SK-N-SH (cell line): Measurements from ENCODE around the gene LRRC3B. TPM values are rescaled to one million over a fixed set of nuclear protein-coding genes. Genes with fewer than 3 reads are reported as not detected.

Experiments used
- CTCF ChIA-PET: fragments of 300-600, 350-600 bp; formaldehyde crosslinking; extraction: SDS; loops from one replicate; lab custom pipeline; 2021; lab: Yijun Ruan, JAX
- POLR2A ChIA-PET: fragments of 350-600 bp; sonication (Branson Sonifier 250); formaldehyde crosslinking; extraction: SDS; loops from one replicate; lab custom pipeline; 2020; ENCODE audit warnings: antibody characterized with exemption, inconsistent platforms; lab: Yijun Ruan, JAX
- DNase-seq: peaks from one replicate; pipeline ENCODE4 v3.0.0; 2012
- H2AFZ ChIP-seq: fragments of 200-600 bp; sonication (generic); 2 replicates; pipeline ENCODE4 v1.8.1; 2016; ENCODE audit warnings: antibody characterized with exemption, mild to moderate bottlenecking, low read depth
- H3F3A ChIP-seq: fragments of 200-600 bp; sonication (generic); replicated peaks from 2 replicates; pipeline ENCODE3; 2016; ENCODE audit warnings: antibody characterized with exemption, mild to moderate bottlenecking; ENCODE audit not compliant: insufficient read depth
- H3K27ac ChIP-seq, 2 experiments: fragments of 200-500 bp in 1 of 2; fragments of 200-600 bp in 1 of 2; sonication (Bioruptor generic) in 1 of 2; sonication (generic), shearing (Covaris generic) in 1 of 2; 2 replicates each; pipeline versions ENCODE4 v1.5.1 to v1.6.1; 2014 to 2016; ENCODE audit warnings: low read depth in 2 of 2, inconsistent platforms in 1 of 2, low read length in 1 of 2, mild to moderate bottlenecking in 1 of 2, mixed read lengths in 1 of 2
- H3K27me3 ChIP-seq: fragments of 200-600 bp; sonication (generic), shearing (Covaris generic); 2 replicates; pipeline ENCODE4 v1.6.1; 2016; ENCODE audit warnings: mixed run types; ENCODE audit not compliant: insufficient read depth
- H3K36me3 ChIP-seq, 2 experiments: fragments of 200-500 bp in 1 of 2; fragments of 200-600 bp in 1 of 2; sonication (Bioruptor generic) in 1 of 2; sonication (generic) in 1 of 2; replicated peaks in 1 of 2; 2 replicates each; pipeline versions ENCODE3 to v1.5.1; 2014 to 2016; ENCODE audit warnings: low read length in 1 of 2, mild to moderate bottlenecking in 1 of 2; ENCODE audit not compliant: insufficient read depth in 2 of 2, control insufficient read depth in 1 of 2
- H3K4me1 ChIP-seq, 2 experiments: fragments of 200-500 bp in 1 of 2; fragments of 200-600 bp in 1 of 2; sonication (Bioruptor generic) in 1 of 2; sonication (generic), shearing (Covaris generic) in 1 of 2; 2 replicates each; pipeline versions ENCODE4 v1.5.1 to v1.6.1; 2014 to 2016; ENCODE audit warnings: low read depth in 1 of 2, low read length in 1 of 2, mixed run types in 1 of 2; ENCODE audit not compliant: insufficient read depth in 2 of 2, control insufficient read depth in 1 of 2
- H3K4me2 ChIP-seq: fragments of 200-600 bp; sonication (generic), shearing (Covaris generic); 2 replicates; pipeline ENCODE4 v1.6.1; 2017; ENCODE audit warnings: mixed run types
- H3K4me3 ChIP-seq, 2 experiments: fragments of 200-500 bp in 1 of 2; fragments of 200-600 bp in 1 of 2; sonication (Bioruptor generic) in 1 of 2; sonication (generic), shearing (Covaris generic) in 1 of 2; 2 replicates each; pipeline versions ENCODE4 v1.5.1 to v1.8.1; 2014 to 2016; ENCODE audit warnings: low read depth in 2 of 2, inconsistent platforms in 1 of 2, low read length in 1 of 2, mild to moderate bottlenecking in 1 of 2, mixed read lengths in 1 of 2, moderate library complexity in 1 of 2
- H3K79me2 ChIP-seq: fragments of 200-600 bp; sonication (generic); 2 replicates; pipeline ENCODE4 v1.8.1; 2017; ENCODE audit warnings: mild to moderate bottlenecking; ENCODE audit not compliant: insufficient read depth
- H3K9ac ChIP-seq: fragments of 200-600 bp; sonication (generic); 2 replicates; pipeline ENCODE4 v1.6.1; 2017; ENCODE audit warnings: mixed run types
- H3K9me2 ChIP-seq: fragments of 200-600 bp; sonication (generic); 2 replicates; pipeline ENCODE4 v1.6.1; 2017; ENCODE audit warnings: mixed run types
- H3K9me3 ChIP-seq: fragments of 200-600 bp; sonication (generic); 2 replicates; pipeline ENCODE4 v1.6.1; 2017; ENCODE audit warnings: mixed run types, mild to moderate bottlenecking, moderate library complexity
- H4K20me1 ChIP-seq: fragments of 200-600 bp; sonication (generic); 2 replicates; pipeline ENCODE4 v1.6.1; 2017; ENCODE audit warnings: mild to moderate bottlenecking, mixed run types; ENCODE audit not compliant: insufficient read depth
- FOSL2 ChIP-seq: IDR thresholded peaks from 2 replicates; pipeline ENCODE4 v1.4.0; 2012; ENCODE audit warnings: low read depth, mild to moderate bottlenecking, moderate library complexity, borderline replicate concordance
- FOXJ3 ChIP-seq: sonication (generic); formaldehyde crosslinking; IDR thresholded peaks from 2 replicates; pipeline ENCODE4 v1.5.1; 2020; ENCODE audit warnings: mild to moderate bottlenecking, missing genetic modification reagents
- FOXM1 ChIP-seq: IDR thresholded peaks from 2 replicates; pipeline ENCODE4 v1.4.0; 2012; ENCODE audit warnings: low read depth, mild to moderate bottlenecking
- GABPA ChIP-seq: IDR thresholded peaks from 2 replicates; pipeline ENCODE4 v1.4.0; 2012; ENCODE audit warnings: low read depth, mild to moderate bottlenecking
- GATA2 ChIP-seq: sonication (generic); formaldehyde crosslinking; IDR thresholded peaks from 2 replicates; pipeline ENCODE4 v1.5.0; 2020; ENCODE audit warnings: mild to moderate bottlenecking, missing genetic modification reagents
- JUND ChIP-seq: IDR thresholded peaks from 2 replicates; pipeline ENCODE4 v1.4.0; 2012
- MEF2A ChIP-seq: IDR thresholded peaks from 2 replicates; pipeline ENCODE4 v1.4.0; 2012; ENCODE audit warnings: low read depth, borderline replicate concordance
- MXI1 ChIP-seq: IDR thresholded peaks from 2 replicates; pipeline ENCODE4 v1.6.1; 2012; ENCODE audit warnings: mild to moderate bottlenecking, low read depth, low read length, improper control_type of control experiment
- POLR2AphosphoS5 ChIP-seq: IDR thresholded peaks from 2 replicates; pipeline ENCODE4 v1.6.1; 2012; ENCODE audit warnings: low read depth, low read length
- RAD21 ChIP-seq: IDR thresholded peaks from 2 replicates; pipeline ENCODE4 v1.6.1; 2012; ENCODE audit warnings: mild to moderate bottlenecking, low read length
- RCOR1 ChIP-seq: fragments of 150-350 bp; IDR thresholded peaks from 2 replicates; pipeline ENCODE4 v1.6.1; 2017; ENCODE audit warnings: antibody characterized with exemption, low read length
- RFX5 ChIP-seq: IDR thresholded peaks from 2 replicates; pipeline ENCODE4 v1.6.1; 2012; ENCODE audit warnings: mild to moderate bottlenecking, improper control_type of control experiment, low read length
- SIN3A ChIP-seq: IDR thresholded peaks from 2 replicates; pipeline ENCODE4 v1.6.1; 2012; ENCODE audit warnings: low read depth, mild to moderate bottlenecking, low read length, moderate library complexity, borderline replicate concordance
- SMC3 ChIP-seq: IDR thresholded peaks from 2 replicates; pipeline ENCODE4 v1.6.1; 2012; ENCODE audit warnings: low read depth, low read length, improper control_type of control experiment
- TEAD4 ChIP-seq: IDR thresholded peaks from 2 replicates; pipeline ENCODE4 v1.4.0; 2012; ENCODE audit warnings: mild to moderate bottlenecking, borderline replicate concordance; ENCODE audit not compliant: insufficient read depth
- YY1 ChIP-seq: IDR thresholded peaks from 2 replicates; pipeline ENCODE4 v1.4.0; 2012; ENCODE audit warnings: low read depth, mild to moderate bottlenecking
- WGBS: methylation state at CpG from one replicate; pipeline ENCODE4 v1.1.6; 2017; ENCODE audit warnings: low lambda C conversion rate; 5-methylcytosine and 5-hydroxymethylcytosine counted together
- polyA plus RNA-seq, 3 experiments: library from polyadenylated mRNA; depleted of rRNA; stranded (reverse); fragments of >200 nt; gene quantifications; 2 replicates each; pipeline ENCODE4 v1.2.3, GENCODE V29; 2012
- TF ChIP-seq, protein P1 (sequence below): fragments of 150-350 bp; IDR thresholded peaks from 2 replicates; pipeline ENCODE4 v1.6.1; 2017; ENCODE audit warnings: antibody characterized with exemption, low read length, low read depth, borderline replicate concordance
- TF ChIP-seq, protein P2 (sequence below): IDR thresholded peaks from 2 replicates; pipeline ENCODE4 v1.4.0; 2012; ENCODE audit warnings: low read depth, borderline replicate concordance
- TF ChIP-seq, protein P3 (sequence below): IDR thresholded peaks from 2 replicates; pipeline ENCODE4; 2012

The LRRC3B gene
- polyA plus RNA-seq, 1 of the 3 experiments (the other 2 are of a cell fraction): not detected

DNA sequence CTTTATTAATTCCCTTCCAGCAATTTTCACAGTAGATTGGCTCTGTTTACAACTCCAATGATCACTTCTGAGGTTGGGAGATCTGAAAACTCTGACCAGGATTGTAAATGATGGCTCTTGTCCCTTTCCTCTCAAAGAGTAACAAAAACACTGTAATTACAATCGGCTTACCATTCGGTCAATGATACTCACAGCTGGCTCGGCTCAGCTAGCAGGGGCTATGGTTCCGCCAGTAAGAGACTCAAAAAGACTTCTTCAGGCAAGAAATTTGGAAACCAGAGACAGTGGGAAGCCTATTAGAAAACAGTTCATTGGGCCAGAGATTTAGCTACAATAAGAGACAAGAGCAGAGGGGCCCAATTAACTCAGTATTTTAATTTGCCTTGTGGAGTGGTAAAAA is 96.6 kb downstream of the LRRC3B start:
- H3K36me3 ChIP-seq: no peaks in the 10 kb centered on the region
- H3K9me3 ChIP-seq: no peaks in the 10 kb centered on the region
- no peaks in the 10 kb centered on the region for H3F3A ChIP-seq
- H3K4me2 ChIP-seq: no peak overlapping the region
- no peak overlapping the region for H3K9ac ChIP-seq
- no peaks in the 10 kb centered on the region for H3K9me2 ChIP-seq
- CTCF ChIA-PET: interaction anchor here (0.6 to 2.5 kb wide), 2 partner anchors 15 to 62 kb away, joined by 3 to 8 read pairs; no protein-coding TSS in a partner anchor
- no peaks in the 10 kb centered on the region for H3K27me3 ChIP-seq
- TF ChIP-seq RAD21: no peak
- TF ChIP-seq, protein P1, sequence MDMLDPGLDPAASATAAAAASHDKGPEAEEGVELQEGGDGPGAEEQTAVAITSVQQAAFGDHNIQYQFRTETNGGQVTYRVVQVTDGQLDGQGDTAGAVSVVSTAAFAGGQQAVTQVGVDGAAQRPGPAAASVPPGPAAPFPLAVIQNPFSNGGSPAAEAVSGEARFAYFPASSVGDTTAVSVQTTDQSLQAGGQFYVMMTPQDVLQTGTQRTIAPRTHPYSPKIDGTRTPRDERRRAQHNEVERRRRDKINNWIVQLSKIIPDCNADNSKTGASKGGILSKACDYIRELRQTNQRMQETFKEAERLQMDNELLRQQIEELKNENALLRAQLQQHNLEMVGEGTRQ: no peak
- TF ChIP-seq GABPA: no peak
- no peak for TF ChIP-seq SMC3
- no peak for TF ChIP-seq FOSL2
- no peak for TF ChIP-seq FOXM1
- TF ChIP-seq POLR2AphosphoS5: no peak
- TF ChIP-seq, protein P2, sequence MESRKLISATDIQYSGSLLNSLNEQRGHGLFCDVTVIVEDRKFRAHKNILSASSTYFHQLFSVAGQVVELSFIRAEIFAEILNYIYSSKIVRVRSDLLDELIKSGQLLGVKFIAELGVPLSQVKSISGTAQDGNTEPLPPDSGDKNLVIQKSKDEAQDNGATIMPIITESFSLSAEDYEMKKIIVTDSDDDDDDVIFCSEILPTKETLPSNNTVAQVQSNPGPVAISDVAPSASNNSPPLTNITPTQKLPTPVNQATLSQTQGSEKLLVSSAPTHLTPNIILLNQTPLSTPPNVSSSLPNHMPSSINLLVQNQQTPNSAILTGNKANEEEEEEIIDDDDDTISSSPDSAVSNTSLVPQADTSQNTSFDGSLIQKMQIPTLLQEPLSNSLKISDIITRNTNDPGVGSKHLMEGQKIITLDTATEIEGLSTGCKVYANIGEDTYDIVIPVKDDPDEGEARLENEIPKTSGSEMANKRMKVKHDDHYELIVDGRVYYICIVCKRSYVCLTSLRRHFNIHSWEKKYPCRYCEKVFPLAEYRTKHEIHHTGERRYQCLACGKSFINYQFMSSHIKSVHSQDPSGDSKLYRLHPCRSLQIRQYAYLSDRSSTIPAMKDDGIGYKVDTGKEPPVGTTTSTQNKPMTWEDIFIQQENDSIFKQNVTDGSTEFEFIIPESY: no peak
- no peak for TF ChIP-seq RCOR1
- no peak for TF ChIP-seq RFX5
- no peak for TF ChIP-seq GATA2 (CRISPR knock-in tag)
- no peak for TF ChIP-seq YY1
- TF ChIP-seq, protein P3, sequence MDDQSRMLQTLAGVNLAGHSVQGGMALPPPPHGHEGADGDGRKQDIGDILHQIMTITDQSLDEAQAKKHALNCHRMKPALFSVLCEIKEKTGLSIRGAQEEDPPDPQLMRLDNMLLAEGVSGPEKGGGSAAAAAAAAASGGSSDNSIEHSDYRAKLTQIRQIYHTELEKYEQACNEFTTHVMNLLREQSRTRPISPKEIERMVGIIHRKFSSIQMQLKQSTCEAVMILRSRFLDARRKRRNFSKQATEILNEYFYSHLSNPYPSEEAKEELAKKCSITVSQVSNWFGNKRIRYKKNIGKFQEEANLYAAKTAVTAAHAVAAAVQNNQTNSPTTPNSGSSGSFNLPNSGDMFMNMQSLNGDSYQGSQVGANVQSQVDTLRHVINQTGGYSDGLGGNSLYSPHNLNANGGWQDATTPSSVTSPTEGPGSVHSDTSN: no peak
- TF ChIP-seq, all 33 proteins: peak for 0
- H3K4me1 ChIP-seq: no peaks in the 10 kb centered on the region
- POLR2A ChIA-PET: no interaction called here
- 36% methylated on average over 4 of the region's 4 CpGs for WGBS
- H3K79me2 ChIP-seq: no peaks in the 10 kb centered on the region
- H3K27ac ChIP-seq: no peak overlapping the region
- H4K20me1 ChIP-seq: no peaks in the 10 kb centered on the region
- no peak for DNase-seq
- no peak overlapping the region for H2AFZ ChIP-seq
- no peak overlapping the region for H3K4me3 ChIP-seq

DNA sequence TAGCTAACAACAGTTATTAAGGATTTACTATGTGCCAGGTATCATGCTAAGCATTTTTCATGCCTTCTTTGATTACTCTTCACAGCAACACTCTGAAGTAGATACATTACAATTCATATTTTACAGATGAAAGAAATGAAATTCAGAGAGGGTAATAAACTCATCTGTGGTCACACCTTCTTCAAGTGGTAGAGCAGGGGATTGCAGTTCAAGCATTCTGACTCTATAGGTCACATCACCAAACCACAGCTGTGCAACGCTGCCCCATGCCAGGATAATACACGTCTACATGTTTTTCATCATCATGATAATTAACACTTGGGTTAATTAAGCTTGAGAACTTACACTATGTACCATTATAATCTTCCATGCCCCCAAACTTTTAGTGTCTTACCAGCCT is 98.5 kb downstream of the LRRC3B start:
- Histone ChIP-seq H3K4me1 (no peaks in the 10 kb centered on the region), H3K9me2 (no peaks in the 10 kb centered on the region), H3K27ac (no peak overlapping the region), H3K4me3 (no peak overlapping the region), H3K27me3 (no peaks in the 10 kb centered on the region), H3F3A (no peaks in the 10 kb centered on the region), H3K9me3 (no peaks in the 10 kb centered on the region), H2AFZ (no peak overlapping the region), H3K9ac (no peak overlapping the region), H3K36me3 (no peaks in the 10 kb centered on the region), H4K20me1 (no peaks in the 10 kb centered on the region), H3K4me2 (no peak overlapping the region), H3K79me2 (no peaks in the 10 kb centered on the region)
- WGBS: 9% methylated on average over 2 of the region's 2 CpGs
- ChIA-PET POLR2A (no interaction called here), CTCF (interaction anchor here (1.2 to 4.8 kb wide), 3 partner anchors 9 to 1073 kb away, joined by 4 to 30 read pairs (median 8); no protein-coding TSS in a partner anchor)
- TF ChIP-seq SIN3A (no peak), MEF2A (no peak), TEAD4 (no peak), GABPA (no peak), RCOR1 (no peak), FOXJ3 (no peak), RAD21 (no peak), FOSL2 (no peak), MXI1 (no peak), JUND (no peak)
- DNase-seq: no peak
